ENCODE results near the gene PTGDR2.
A peak's percentile ranks its signal among the peaks of the same experiment; 100 is the strongest.

The PTGDR2 gene

GRCh38 chr11:60855726-60856633 is at the start of gene PTGDR2:
PTGDR2 (minus strand) TSS chr11:60855950; CDS start chr11:60853722, 2,228 bp downstream.
- peak; percentile 82 for DNase-seq

- DNase-seq, result no peak
These were observed 49.3 kb upstream of the PTGDR2 start for GRCh38 chr11:60905047-60905446.

GRCh38 chr11:60902625-60903024 is 46.9 kb upstream of the PTGDR2 start:
- DNase-seq, result no peak

- no peak for DNase-seq
These were observed 45.1 kb upstream of the PTGDR2 start for GRCh38 chr11:60900673-60901404.

- no peak for DNase-seq
These were observed 44.2 kb upstream of the PTGDR2 start for GRCh38 chr11:60899977-60900376.

- peak; percentile 90 for DNase-seq
These were observed 43.5 kb upstream of the PTGDR2 start for GRCh38 chr11:60899046-60899936.

- DNase-seq, result no peak
These were observed 41.7 kb upstream of the PTGDR2 start for GRCh38 chr11:60897496-60897895.

GRCh38 chr11:60895687-60896086 is 39.9 kb upstream of the PTGDR2 start:
- no peak for DNase-seq

- peak; percentile 96 for DNase-seq
These were observed 35.5 kb upstream of the PTGDR2 start for GRCh38 chr11:60891103-60891741.

- peak; percentile 78 for DNase-seq
These were observed 34.9 kb upstream of the PTGDR2 start for GRCh38 chr11:60890696-60891095.

- DNase-seq, result peak; percentile 29
These were observed 34.1 kb upstream of the PTGDR2 start for GRCh38 chr11:60889869-60890311.

GRCh38 chr11:60887556-60887955 is 31.8 kb upstream of the PTGDR2 start:
- DNase-seq, result peak; percentile 90

- DNase-seq, result no peak
These were observed 25.0 kb upstream of the PTGDR2 start for GRCh38 chr11:60880643-60881282.

- no peak for DNase-seq
These were observed 24.3 kb upstream of the PTGDR2 start for GRCh38 chr11:60879971-60880588.

- DNase-seq, result no peak
These were observed 23.4 kb upstream of the PTGDR2 start for GRCh38 chr11:60879104-60879503.

GRCh38 chr11:60878245-60879101 is 22.7 kb upstream of the PTGDR2 start:
- no peak for DNase-seq

- DNase-seq, result no peak
These were observed 20.4 kb upstream of the PTGDR2 start for GRCh38 chr11:60876168-60876485.

GRCh38 chr11:60875366-60876167 is 19.8 kb upstream of the PTGDR2 start:
- DNase-seq, result no peak

All from hematopoietic multipotent progenitor cell treated with erythropoietin and hydrocortisone succinate and interleukin-3 and kit ligand, for 4 days (in vitro differentiated cells).